Measurements from ENCODE around the gene AVL9. TPM values are rescaled to one million over a fixed set of nuclear protein-coding genes. Genes with fewer than 3 reads are reported as not detected.
"Not testable (repeated sequence)": the region's sequence is repeated elsewhere in the genome, so short reads cannot be mapped to it uniquely, and the experiment has no call there.

The AVL9 gene
- 37.6 and 50.6 TPM in 2 replicates for total RNA-seq (2014; rRNA removed; shearing (Covaris generic))

DNA sequence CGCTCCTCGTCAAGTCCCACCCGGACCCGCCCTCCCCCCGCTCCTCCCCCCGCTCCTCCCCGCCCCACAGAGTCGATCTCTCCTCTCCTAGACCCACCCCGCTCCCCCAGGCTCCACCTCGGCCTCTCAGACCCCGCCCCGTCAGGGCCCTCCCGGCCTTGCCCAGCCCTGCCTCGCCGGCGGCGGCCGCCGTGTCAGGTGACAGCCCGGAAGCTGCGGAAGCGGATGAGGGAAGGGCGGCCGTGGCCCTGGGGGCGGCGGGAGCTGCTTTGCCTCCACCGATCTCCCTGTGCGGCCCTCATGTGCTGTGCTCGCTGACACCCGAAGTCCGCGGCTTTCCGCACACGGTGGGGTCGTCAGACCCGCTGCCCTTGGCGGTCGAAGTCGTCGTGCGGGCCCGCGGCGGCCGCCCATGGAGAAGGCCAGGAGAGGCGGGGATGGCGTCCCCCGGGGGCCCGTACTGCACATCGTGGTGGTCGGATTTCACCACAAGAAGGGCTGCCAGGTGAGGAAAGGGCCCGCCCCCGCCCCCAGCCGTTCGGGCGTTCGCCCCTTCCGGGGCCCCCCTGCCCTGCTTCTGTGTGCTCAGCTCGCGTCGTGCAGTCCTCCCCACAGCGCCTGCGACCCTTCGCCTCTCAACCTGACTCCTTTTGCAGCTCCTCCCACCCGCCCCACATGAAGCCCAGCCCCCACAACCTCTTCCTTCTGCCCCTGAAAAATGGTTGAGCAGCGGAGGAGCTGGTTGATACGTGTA lies at the start of gene AVL9:
Gene AVL9, plus strand, starts transcription at position 192 of the 754 bp plus-strand sequence. Its CDS starts 221 bp downstream, at position 413.
- peak; percentile 96 for DNase-seq (ENCODE audit: low read depth)

- no peak for DNase-seq (ENCODE audit: low read depth)
Measured at GRCh38 chr7:32447218-32447617, 48.1 kb upstream of the AVL9 start.

GRCh38 chr7:32453341-32454011 lies 41.8 kb upstream of the AVL9 start:
- DNase-seq (ENCODE audit: low read depth), result peak; percentile 7

DNA sequence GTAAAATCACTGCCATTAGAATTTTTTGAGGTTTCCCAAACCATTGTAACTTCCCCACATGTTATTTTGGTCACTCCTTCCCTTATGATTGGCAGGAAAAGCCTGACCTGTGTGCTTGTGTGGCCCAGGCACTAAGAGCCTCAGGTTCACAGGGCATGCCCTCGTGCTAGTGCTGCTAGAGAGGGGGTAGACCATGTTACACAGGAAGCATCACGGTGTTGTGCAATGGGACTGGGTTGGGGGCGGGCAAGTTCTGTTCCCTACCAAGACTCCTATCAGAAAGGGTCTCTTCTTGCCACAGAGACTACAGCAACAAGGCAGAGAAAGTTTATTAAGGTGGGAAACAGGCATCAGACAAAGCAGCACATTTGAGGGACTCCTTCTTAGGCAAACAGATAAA lies 37.3 kb upstream of the AVL9 start:
- DNase-seq (ENCODE audit: low read depth), result no peak

DNA sequence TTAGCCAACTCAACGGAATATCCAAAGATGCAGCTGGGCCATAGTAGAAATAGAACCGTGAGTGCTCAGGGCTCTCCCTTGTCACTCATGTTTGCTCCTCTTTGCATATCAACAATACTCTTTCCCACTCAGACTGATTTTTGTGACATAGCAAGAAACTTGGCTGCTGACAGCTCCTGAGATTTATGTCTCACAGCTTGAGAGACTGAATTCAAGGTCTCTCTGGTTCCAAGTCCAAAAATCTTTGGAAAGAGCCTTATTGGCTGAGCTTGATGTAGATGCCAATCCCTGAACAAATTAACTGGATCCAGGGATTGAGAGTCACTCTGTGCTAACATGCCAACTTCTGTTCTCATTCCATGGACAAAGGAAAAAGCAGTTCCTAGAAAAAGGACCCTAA lies 35.5 kb upstream of the AVL9 start:
- DNase-seq (ENCODE audit: low read depth), result no peak

- no peak for DNase-seq (ENCODE audit: low read depth)
Measured at GRCh38 chr7:32461484-32461883, 33.8 kb upstream of the AVL9 start.

- DNase-seq (ENCODE audit: low read depth), result no peak
Measured at GRCh38 chr7:32462451-32462850, 32.8 kb upstream of the AVL9 start.

DNA sequence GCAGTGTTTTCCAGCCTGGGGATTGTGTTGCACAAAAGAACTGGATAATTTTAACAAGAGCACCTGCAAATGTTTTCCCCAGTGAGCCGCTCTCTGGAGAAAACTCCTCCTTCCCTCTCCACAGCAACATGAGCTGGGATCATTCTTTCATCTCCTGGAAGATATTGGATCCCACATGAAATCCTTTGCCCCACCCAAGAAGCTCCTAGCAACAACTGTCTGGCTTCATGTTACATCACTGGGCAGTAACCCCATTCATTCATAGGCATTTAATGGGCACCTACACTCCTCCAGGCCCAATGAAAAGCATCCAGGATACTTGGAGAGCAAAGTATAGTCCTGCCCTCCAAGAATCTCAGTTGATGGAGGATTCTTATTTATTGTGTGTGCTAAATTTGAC lies 32.3 kb upstream of the AVL9 start:
- no peak for DNase-seq (ENCODE audit: low read depth)

DNA sequence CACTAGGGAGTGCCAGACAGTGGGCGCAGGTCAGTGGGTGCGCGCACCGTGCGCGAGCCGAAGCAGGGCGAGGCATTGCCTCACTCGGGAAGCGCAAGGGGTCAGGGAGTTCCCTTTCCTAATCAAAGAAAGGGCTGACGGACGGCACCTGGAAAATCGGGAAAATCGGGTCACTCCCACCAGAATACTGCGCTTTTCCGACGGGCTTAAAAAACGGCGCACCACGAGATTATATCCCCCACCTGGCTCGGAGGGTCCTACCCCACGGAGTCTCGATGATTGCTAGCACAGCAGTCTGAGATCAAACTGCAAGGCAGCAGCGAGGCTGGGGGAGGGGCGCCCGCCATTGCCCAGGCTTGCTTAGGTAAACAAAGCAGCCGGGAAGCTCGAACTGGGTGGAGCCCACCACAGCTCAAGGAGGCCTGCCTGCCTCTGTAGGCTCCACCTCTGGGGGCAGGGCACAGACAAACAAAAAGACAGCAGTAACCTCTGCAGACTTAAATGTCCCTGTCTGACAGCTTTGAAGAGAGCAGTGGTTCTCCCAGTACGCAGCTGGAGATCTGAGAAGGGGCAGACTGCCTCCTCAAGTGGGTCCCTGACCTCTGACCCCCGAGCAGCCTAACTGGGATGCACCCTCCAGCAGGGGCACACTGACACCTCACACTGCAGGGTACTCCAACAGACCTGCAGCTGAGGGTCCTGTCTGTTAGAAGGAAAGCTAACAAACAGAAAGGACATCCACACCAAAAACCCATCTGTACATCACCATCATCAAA lies 30.5 kb upstream of the AVL9 start:
- DNase-seq (ENCODE audit: low read depth), result not testable (repeated sequence)

- not testable (repeated sequence) for DNase-seq (ENCODE audit: low read depth)
Measured at GRCh38 chr7:32470004-32470403, 25.3 kb upstream of the AVL9 start.

GRCh38 chr7:32470871-32471270 lies 24.4 kb upstream of the AVL9 start:
- DNase-seq (ENCODE audit: low read depth), result no peak

- no peak for DNase-seq (ENCODE audit: low read depth)
Measured at GRCh38 chr7:32472015-32472414, 23.3 kb upstream of the AVL9 start.

DNA sequence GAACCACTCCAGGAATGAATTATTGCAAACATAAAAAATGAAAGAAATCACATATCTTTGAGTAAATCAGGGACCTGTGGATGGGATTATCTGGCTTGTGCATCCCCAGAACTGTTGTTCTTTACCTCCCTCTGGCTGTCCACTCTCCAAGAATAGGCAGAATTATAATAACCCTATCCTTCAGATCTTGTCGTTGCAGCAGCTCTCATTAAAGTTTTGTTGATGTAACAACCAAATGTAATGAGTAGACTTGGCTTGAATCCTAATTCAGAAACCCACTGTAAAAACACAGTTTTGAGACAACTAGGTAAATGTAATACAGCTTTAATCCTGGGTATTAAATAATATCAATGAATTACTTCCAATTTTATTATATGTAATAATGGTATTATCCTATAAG lies 21.3 kb upstream of the AVL9 start:
- no peak for DNase-seq (ENCODE audit: low read depth)

- DNase-seq (ENCODE audit: low read depth), result peak; percentile 47
Measured at GRCh38 chr7:32476816-32477648, 18.3 kb upstream of the AVL9 start.

DNA sequence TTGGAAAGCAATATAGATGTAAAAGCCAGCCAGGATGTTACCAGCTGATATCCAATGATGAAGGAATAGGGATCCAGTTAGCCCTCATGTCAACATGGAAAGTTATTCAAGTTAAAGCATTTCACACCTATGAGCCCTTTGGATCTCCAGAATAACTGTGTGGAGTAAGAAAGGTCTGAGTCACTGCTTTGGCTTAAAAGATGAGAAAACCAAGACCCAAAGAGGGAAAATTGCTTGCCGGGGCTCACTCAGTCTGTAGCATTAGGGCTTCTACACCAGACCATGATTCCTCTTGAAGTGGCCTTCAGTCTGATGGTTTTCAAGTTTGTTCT lies 17.7 kb upstream of the AVL9 start:
- peak; percentile 18 for DNase-seq (ENCODE audit: low read depth)

DNA sequence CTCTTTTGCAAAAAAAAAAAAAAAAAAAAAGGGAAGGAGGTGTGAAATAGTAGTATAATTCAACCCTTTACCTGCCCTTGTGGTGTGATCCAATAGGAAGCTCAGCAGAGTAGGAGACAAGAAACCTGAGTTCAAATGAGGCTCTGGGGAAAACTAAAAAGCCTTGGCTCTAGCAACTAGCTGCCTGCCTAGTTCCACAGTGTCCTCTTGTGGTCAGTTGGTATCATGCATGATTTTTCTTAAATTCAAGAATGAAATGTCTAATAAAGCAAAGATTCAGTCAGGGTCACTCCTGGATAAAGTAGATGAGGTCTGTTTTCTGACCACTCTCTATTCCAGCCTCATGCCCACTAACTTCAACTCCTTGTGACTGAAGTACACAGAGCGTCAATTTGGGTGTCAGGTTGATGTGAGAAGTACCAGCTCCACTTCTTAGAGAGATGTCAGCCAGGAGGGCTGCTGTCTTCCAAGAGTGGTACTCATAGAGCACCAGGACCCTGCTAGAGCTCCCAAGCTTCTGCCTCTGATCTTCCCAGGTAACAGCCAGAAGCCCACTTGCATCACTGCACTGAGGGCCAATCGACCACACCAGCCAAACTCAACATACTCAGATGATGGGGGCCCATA lies 15.6 kb upstream of the AVL9 start:
- peak; percentile 55 for DNase-seq (ENCODE audit: low read depth)

DNA sequence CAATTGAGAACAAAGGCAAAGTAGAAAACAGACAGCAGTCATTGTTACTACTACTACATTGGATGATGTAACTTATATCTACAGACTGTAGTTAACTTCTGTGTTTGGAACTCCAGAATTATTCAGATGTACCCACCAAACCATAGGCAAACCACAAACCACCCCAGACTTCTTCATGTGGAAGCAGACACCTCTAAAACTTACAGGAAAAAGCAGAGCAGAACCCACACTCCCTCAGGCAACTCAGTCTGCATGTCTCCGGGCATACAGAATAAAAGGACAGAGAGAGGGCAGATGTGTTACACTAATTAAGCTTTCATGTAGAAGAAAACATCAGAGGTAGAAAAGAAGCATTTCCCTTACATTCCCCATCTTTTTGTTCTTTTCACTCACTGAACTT lies 14.1 kb upstream of the AVL9 start:
- DNase-seq (ENCODE audit: low read depth), result no peak

GRCh38 chr7:32481921-32482320 lies 13.4 kb upstream of the AVL9 start:
- no peak for DNase-seq (ENCODE audit: low read depth)

GRCh38 chr7:32489788-32490126 lies 5.5 kb upstream of the AVL9 start:
- DNase-seq (ENCODE audit: low read depth), result no peak

DNA sequence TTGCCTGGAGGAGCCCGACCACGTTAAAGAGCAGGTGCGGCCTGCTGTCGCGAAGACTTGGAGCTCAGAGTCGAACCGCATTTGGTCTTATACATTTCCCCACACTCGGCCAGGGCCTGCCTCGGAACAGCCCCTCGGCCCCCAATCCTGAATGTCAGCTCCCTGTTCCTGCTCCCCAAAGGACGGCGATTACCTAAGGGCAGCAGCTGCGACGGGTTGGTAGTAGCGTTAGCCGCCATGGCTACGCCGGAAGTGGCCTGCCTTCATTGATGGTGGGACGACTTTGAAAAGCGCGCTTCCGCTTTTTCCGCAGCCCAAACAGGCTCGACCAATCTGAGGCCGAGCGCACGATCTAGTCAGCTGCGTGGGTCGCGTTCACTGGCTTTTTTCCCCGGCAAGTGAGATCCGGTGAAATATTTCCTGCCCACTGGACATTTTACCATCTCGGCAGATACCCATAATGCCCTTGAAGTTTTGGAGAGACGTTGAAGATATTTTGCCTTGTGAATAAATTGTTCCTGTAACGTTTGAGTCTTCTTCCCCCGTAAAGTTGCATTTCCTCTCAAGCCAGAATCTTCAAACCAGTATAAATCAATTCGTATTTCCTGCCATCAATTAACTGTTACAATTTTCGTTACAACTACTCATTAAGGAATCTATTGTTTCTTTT lies 5.0 kb upstream of the AVL9 start, which contains the start of gene LSM5:
Gene LSM5, minus strand, starts transcription at position 254 of the 670 bp plus-strand sequence. Its CDS starts 15 bp downstream, at position 239.
- peak; percentile 95 for DNase-seq (ENCODE audit: low read depth)

GRCh38 chr7:32494946-32495297 lies 367 bp upstream of the AVL9 start:
- DNase-seq (ENCODE audit: low read depth), result no peak

All from M059J (cell line).